SU-DHL-6 (cell line): ENCODE measurements around the gene SLC6A11.

Experiments
- H2AFZ ChIP-seq: fragments of 200-600 bp; sonication (generic); 2 replicates; pipeline ENCODE4 v1.6.1; 2014; ENCODE audit warnings: low read depth, mild to moderate bottlenecking, moderate library complexity, mixed read lengths, antibody characterized with exemption, low read length; ENCODE audit not compliant: severe bottlenecking
- H3F3A ChIP-seq: fragments of 200-600 bp; shearing (Covaris generic); 2 replicates; pipeline ENCODE4 v1.6.0; 2016; ENCODE audit warnings: antibody characterized with exemption, mild to moderate bottlenecking; ENCODE audit not compliant: insufficient read depth
- H3K27ac ChIP-seq: fragments of 200-600 bp; sonication (generic); 2 replicates; pipeline ENCODE4 v1.5.1; 2016; ENCODE audit warnings: low read depth, mild to moderate bottlenecking, low read length, moderate library complexity, mixed read lengths
- H3K27me3 ChIP-seq: fragments of 200-600 bp; sonication (generic), shearing (Covaris generic); 2 replicates; pipeline ENCODE4 v1.6.0; 2014; ENCODE audit warnings: mild to moderate bottlenecking, low read length
- H3K36me3 ChIP-seq: fragments of 200-600 bp; sonication (generic); 2 replicates; pipeline ENCODE4 v1.6.1; 2014; ENCODE audit warnings: mild to moderate bottlenecking, low read length, mixed read lengths
- H3K4me2 ChIP-seq: fragments of 300-600, 200-600 bp; shearing (Covaris generic), sonication (generic); 2 replicates; pipeline ENCODE4 v1.6.0; 2014; ENCODE audit warnings: low read length, low read depth, mild to moderate bottlenecking; ENCODE audit not compliant: poor library complexity, severe bottlenecking
- H3K4me3 ChIP-seq: fragments of 200-600 bp; sonication (generic); 2 replicates; pipeline ENCODE4 v1.5.1; 2014; ENCODE audit warnings: antibody characterized with exemption, low read length, mild to moderate bottlenecking, mixed read lengths; ENCODE audit not compliant: insufficient read depth, poor library complexity, severe bottlenecking
- H3K79me2 ChIP-seq: fragments of 200-600 bp; sonication (generic); 2 replicates; pipeline ENCODE4 v1.6.1; 2014; ENCODE audit warnings: mild to moderate bottlenecking, low read length, moderate library complexity; ENCODE audit not compliant: insufficient read depth
- H3K9ac ChIP-seq: fragments of 200-600 bp; sonication (generic); 2 replicates; pipeline ENCODE4 v1.7.0; 2014; ENCODE audit warnings: mild to moderate bottlenecking, low read length
- H3K9me2 ChIP-seq: fragments of 200-600 bp; sonication (generic); replicated peaks from 2 replicates; pipeline ENCODE4 v1.6.1; 2014; ENCODE audit warnings: low read length; ENCODE audit not compliant: insufficient read depth
- H3K9me3 ChIP-seq: fragments of 200-600 bp; sonication (generic); 2 replicates; pipeline ENCODE4 v1.6.1; 2014; ENCODE audit warnings: low read length, mixed read lengths; ENCODE audit not compliant: insufficient read depth
- H4K20me1 ChIP-seq: fragments of 200-600 bp; sonication (generic); 2 replicates; pipeline ENCODE4 v1.6.1; 2014; ENCODE audit warnings: low read depth, mild to moderate bottlenecking, antibody characterized with exemption, low read length, moderate library complexity, mixed read lengths
- EZH2phosphoT487 ChIP-seq: fragments of 200-600 bp; sonication (generic), shearing (Covaris generic); conservative IDR thresholded peaks from 2 replicates; pipeline ENCODE4 v1.6.1; 2018; ENCODE audit warnings: mild to moderate bottlenecking, antibody characterized with exemption, low read length, moderate library complexity, mixed read lengths
- TF ChIP-seq, protein P1 (sequence below): fragments of 200-600 bp; sonication (generic); IDR thresholded peaks from one replicate; pipeline ENCODE4 v1.5.1; 2017; ENCODE audit warnings: antibody characterized with exemption, mild to moderate bottlenecking, low read length, moderate library complexity; ENCODE audit not compliant: insufficient read depth, poor library complexity, severe bottlenecking

Gene SLC6A11

DNA sequence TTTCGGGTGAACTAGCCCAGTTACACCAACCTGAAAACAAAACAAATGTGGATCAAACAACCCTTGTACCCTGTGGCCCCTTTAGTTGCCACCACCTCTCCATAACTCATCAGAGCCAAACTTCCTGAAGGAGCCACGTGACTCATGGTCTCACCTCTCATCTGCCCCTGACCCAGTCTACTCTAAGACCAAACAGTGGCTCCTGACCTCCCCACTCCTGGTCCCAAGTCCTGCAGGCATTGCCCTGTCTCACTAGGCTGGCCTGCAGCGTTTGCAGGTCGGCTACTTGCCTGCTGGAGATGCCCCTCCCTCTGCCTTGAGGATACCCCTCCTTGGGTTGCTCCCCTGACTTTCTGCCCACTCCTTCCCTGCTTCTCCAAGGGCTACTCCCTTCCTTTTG lies 23.1 kb downstream of the SLC6A11 start:
- Histone ChIP-seq H4K20me1 (no peaks in the 10 kb centered on the region), H3K79me2 (no peaks in the 10 kb centered on the region), H3K9me3 (no peaks in the 10 kb centered on the region), H3K27me3 (no peaks in the 10 kb centered on the region), H3K9ac (no peak overlapping the region), H3K4me2 (no peak overlapping the region), H3K9me2 (no peaks in the 10 kb centered on the region), H3K36me3 (no peaks in the 10 kb centered on the region), H3F3A (no peaks in the 10 kb centered on the region), H3K4me3 (no peak overlapping the region), H3K27ac (no peak overlapping the region), H2AFZ (no peak overlapping the region)
- TF ChIP-seq, protein P1, sequence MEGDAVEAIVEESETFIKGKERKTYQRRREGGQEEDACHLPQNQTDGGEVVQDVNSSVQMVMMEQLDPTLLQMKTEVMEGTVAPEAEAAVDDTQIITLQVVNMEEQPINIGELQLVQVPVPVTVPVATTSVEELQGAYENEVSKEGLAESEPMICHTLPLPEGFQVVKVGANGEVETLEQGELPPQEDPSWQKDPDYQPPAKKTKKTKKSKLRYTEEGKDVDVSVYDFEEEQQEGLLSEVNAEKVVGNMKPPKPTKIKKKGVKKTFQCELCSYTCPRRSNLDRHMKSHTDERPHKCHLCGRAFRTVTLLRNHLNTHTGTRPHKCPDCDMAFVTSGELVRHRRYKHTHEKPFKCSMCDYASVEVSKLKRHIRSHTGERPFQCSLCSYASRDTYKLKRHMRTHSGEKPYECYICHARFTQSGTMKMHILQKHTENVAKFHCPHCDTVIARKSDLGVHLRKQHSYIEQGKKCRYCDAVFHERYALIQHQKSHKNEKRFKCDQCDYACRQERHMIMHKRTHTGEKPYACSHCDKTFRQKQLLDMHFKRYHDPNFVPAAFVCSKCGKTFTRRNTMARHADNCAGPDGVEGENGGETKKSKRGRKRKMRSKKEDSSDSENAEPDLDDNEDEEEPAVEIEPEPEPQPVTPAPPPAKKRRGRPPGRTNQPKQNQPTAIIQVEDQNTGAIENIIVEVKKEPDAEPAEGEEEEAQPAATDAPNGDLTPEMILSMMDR = no peak
- no peak for TF ChIP-seq EZH2phosphoT487

DNA sequence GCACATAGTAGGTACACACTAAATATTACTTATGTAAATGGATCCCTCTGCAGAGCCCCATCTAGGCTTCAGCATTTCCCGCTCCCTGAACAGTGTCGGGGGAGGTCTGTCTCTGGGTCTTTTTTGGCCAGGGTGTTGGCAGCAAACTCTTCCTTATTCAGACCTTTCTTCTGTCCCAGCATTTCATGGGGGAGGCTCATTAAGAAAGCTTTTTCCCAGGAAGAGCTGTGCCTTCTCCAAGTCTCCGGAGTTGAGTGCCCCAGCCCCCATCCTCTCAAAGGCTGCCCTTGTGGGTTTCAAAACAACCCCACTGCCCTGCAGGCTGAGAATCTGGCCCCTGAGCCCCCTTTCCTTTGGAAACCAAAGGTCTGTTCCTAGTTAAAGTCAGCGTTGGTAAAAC lies 25.1 kb downstream of the SLC6A11 start:
- no peak for TF ChIP-seq EZH2phosphoT487
- TF ChIP-seq, protein P1 = no peak
- H3F3A ChIP-seq = no peaks in the 10 kb centered on the region
- H3K9me2 ChIP-seq = no peaks in the 10 kb centered on the region
- H4K20me1 ChIP-seq = no peaks in the 10 kb centered on the region
- H3K4me2 ChIP-seq = no peak overlapping the region
- H3K4me3 ChIP-seq = no peak overlapping the region
- no peak overlapping the region for H3K27ac ChIP-seq
- H3K79me2 ChIP-seq = no peaks in the 10 kb centered on the region
- H3K9ac ChIP-seq = no peak overlapping the region
- no peaks in the 10 kb centered on the region for H3K9me3 ChIP-seq
- H2AFZ ChIP-seq = no peak overlapping the region
- H3K36me3 ChIP-seq = no peaks in the 10 kb centered on the region
- H3K27me3 ChIP-seq = no peaks in the 10 kb centered on the region

DNA sequence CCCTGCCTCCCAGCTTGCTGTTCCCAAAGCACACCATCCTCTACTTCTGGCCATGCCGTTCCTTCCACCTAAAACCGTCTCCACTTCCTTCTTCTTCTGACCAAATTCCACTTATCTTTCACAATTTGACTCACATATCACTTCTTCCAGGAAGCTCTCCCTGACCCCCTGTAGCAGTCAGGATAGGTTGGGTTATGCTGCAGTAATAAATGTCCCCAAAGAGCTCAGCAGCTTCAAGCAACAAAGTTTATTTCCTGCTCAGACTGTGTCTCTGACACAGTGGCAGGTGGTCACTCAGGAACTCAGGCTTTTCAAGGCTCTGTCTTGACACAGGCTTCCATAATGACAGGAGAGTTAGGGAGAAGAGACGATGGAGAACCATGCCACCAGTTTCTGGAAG lies 27.4 kb downstream of the SLC6A11 start:
- no peaks in the 10 kb centered on the region for H3K36me3 ChIP-seq

More for the DNA sequence above, 27.4 kb downstream of the SLC6A11 start:
- H3F3A ChIP-seq = no peaks in the 10 kb centered on the region
- H3K27ac ChIP-seq = no peak overlapping the region
- H3K9me2 ChIP-seq = no peaks in the 10 kb centered on the region
- no peak for TF ChIP-seq EZH2phosphoT487
- TF ChIP-seq, protein P1 = no peak
- no peaks in the 10 kb centered on the region for H3K27me3 ChIP-seq
- H3K4me3 ChIP-seq = no peak overlapping the region
- no peaks in the 10 kb centered on the region for H3K79me2 ChIP-seq
- no peak overlapping the region for H2AFZ ChIP-seq
- H3K4me2 ChIP-seq = no peak overlapping the region
- H4K20me1 ChIP-seq = no peaks in the 10 kb centered on the region
- H3K9me3 ChIP-seq = no peaks in the 10 kb centered on the region
- H3K9ac ChIP-seq = no peak overlapping the region
